ENCODE measurements around the gene HAO1. TPM values are rescaled to one million over a fixed set of nuclear protein-coding genes. Genes with fewer than 3 reads are reported as not detected.

The HAO1 gene
- total and polyA plus RNA-seq, 2 experiments from 2014 or later: 1.7 to 2.7 TPM

- no peaks in the 10 kb centered on the region for H3K4me1 ChIP-seq (ENCODE audit: insufficient read depth)
- no peak for DNase-seq (ENCODE audit: low spot score)
- no peaks in the 10 kb centered on the region for H3K27me3 ChIP-seq
- H3K36me3 ChIP-seq (replicated peaks; ENCODE audit: insufficient read depth, low read depth): no peaks in the 10 kb centered on the region
- no peak overlapping the region for H3K4me2 ChIP-seq
- H3K9me3 ChIP-seq (ENCODE audit: low read depth): no peaks in the 10 kb centered on the region
- H3K27ac ChIP-seq: no peak overlapping the region
- H3K9me2 ChIP-seq (replicated peaks; ENCODE audit: insufficient read depth): no peaks in the 10 kb centered on the region
- H2AFZ ChIP-seq: no peak overlapping the region
- TF ChIP-seq, protein P1, sequence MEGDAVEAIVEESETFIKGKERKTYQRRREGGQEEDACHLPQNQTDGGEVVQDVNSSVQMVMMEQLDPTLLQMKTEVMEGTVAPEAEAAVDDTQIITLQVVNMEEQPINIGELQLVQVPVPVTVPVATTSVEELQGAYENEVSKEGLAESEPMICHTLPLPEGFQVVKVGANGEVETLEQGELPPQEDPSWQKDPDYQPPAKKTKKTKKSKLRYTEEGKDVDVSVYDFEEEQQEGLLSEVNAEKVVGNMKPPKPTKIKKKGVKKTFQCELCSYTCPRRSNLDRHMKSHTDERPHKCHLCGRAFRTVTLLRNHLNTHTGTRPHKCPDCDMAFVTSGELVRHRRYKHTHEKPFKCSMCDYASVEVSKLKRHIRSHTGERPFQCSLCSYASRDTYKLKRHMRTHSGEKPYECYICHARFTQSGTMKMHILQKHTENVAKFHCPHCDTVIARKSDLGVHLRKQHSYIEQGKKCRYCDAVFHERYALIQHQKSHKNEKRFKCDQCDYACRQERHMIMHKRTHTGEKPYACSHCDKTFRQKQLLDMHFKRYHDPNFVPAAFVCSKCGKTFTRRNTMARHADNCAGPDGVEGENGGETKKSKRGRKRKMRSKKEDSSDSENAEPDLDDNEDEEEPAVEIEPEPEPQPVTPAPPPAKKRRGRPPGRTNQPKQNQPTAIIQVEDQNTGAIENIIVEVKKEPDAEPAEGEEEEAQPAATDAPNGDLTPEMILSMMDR (IDR thresholded peaks at IDR 0.05; ENCODE audit: poor library complexity): no peak
- no peak overlapping the region for H3K4me3 ChIP-seq
- no peaks in the 10 kb centered on the region for H4K20me1 ChIP-seq (ENCODE audit: insufficient read depth, poor library complexity, severe bottlenecking)
- H3K79me2 ChIP-seq: no peaks in the 10 kb centered on the region
Observed at GRCh38 chr20:7981374-7981773, 41.1 kb upstream of the HAO1 start.

DNA sequence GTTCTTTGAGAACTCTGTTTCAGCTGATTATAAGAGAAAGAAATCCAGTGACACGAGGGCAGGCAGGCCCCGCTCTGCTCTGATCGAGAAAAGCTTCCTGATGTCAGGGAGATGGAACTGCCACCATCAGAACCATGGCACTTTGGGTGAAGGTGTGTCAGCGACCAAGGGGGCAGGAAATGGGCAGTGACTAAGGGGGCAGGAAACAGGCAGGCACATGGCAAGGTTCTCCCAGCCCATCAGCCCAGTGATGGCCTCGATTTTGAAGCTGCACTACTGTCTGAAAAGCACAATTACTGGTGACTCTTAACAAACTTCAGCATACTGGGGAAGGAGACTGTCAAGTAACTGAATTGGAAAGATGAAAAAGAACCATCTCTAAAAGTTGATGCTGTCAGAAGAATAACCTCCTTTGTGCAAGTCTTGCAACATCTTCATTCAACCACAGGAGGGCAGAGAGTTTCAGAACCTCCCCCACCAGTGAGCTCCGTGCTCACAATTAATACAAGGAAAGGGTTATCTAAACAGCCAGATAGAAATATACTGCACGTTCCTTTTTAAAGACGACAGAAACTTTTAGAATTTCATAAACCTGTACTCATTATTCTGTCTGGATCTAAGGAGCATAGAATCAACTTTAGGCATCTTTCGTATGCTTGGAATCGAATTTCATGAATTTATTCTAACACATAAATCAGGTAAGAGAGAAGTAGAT, 40.2 kb upstream of the HAO1 start:
- Histone ChIP-seq H3K4me3 (no peak overlapping the region), H3K36me3 (replicated peaks; ENCODE audit: insufficient read depth, low read depth) (no peaks in the 10 kb centered on the region), H3K9me3 (ENCODE audit: low read depth) (no peaks in the 10 kb centered on the region), H3K9me2 (replicated peaks; ENCODE audit: insufficient read depth) (no peaks in the 10 kb centered on the region), H4K20me1 (ENCODE audit: insufficient read depth, poor library complexity, severe bottlenecking) (no peaks in the 10 kb centered on the region), H3K4me2 (no peak overlapping the region), H3K27me3 (no peaks in the 10 kb centered on the region), H3K27ac (no peak overlapping the region), H3K4me1 (ENCODE audit: insufficient read depth) (no peaks in the 10 kb centered on the region), H2AFZ (no peak overlapping the region), H3K79me2 (no peaks in the 10 kb centered on the region)
- WGBS (ENCODE audit: low lambda C conversion rate, missing lambda C conversion rate): 71% methylated on average over 10 of the region's 10 CpGs
- TF ChIP-seq, protein P1 (IDR thresholded peaks at IDR 0.05; ENCODE audit: poor library complexity): peak; percentile 47
- no peak for TF ChIP-seq EZH2phosphoT487 (IDR thresholded peaks at IDR 0.05; ENCODE audit: low read depth, severe bottlenecking, unreplicated experiment)
- peak; percentile 66 for DNase-seq (ENCODE audit: low spot score)

- Histone ChIP-seq H3K9me2 (replicated peaks; ENCODE audit: insufficient read depth) (no peaks in the 10 kb centered on the region), H3K27ac (no peak overlapping the region), H2AFZ (no peak overlapping the region), H3K4me3 (no peak overlapping the region), H3K27me3 (no peaks in the 10 kb centered on the region), H3K4me2 (no peak overlapping the region), H3K9me3 (ENCODE audit: low read depth) (no peaks in the 10 kb centered on the region), H3K4me1 (ENCODE audit: insufficient read depth) (no peaks in the 10 kb centered on the region), H3K36me3 (replicated peaks; ENCODE audit: insufficient read depth, low read depth) (no peaks in the 10 kb centered on the region), H3K79me2 (no peaks in the 10 kb centered on the region), H4K20me1 (ENCODE audit: insufficient read depth, poor library complexity, severe bottlenecking) (no peaks in the 10 kb centered on the region)
- TF ChIP-seq EZH2 (IDR thresholded peaks at IDR 0.05; ENCODE audit: borderline replicate concordance) (no peak), EZH2phosphoT487 (IDR thresholded peaks at IDR 0.05; ENCODE audit: low read depth, severe bottlenecking, unreplicated experiment) (no peak)
- TF ChIP-seq, protein P1 (IDR thresholded peaks at IDR 0.05; ENCODE audit: poor library complexity): no peak
- WGBS (ENCODE audit: low lambda C conversion rate, missing lambda C conversion rate): 87% methylated on average over 5 of the region's 5 CpGs
- DNase-seq (ENCODE audit: low spot score): no peak
Observed at GRCh38 chr20:7977709-7978108, 37.5 kb upstream of the HAO1 start.
